Spinal cord (tissue), 10 donors: ENCODE results near the gene C2CD2. TPM values are rescaled to one million over a fixed set of nuclear protein-coding genes. Genes with fewer than 3 reads are reported as not detected.

Experiments used
- DNase-seq, 6 donors: peaks; one replicate each; pipeline versions ENCODE4 v3.0.0 to v3.0.0-alpha.2; 2013 to 2015; ENCODE audit warnings: low spot score in 6 of 6, low read depth in 4 of 6
- H3K27ac ChIP-seq: one replicate; pipeline ENCODE4 v1.5.1; 2013; ENCODE audit warnings: low read depth, low read length, control low read depth
- H3K27me3 ChIP-seq: one replicate; pipeline ENCODE4 v1.6.1; 2013; ENCODE audit warnings: low read length; ENCODE audit not compliant: control insufficient read depth, insufficient read depth
- H3K36me3 ChIP-seq: one replicate; pipeline ENCODE4 v1.6.1; 2013; ENCODE audit warnings: low read length; ENCODE audit not compliant: control insufficient read depth, insufficient read depth
- H3K4me1 ChIP-seq: one replicate; pipeline ENCODE4 v1.6.1; 2013; ENCODE audit warnings: low read length; ENCODE audit not compliant: control insufficient read depth, insufficient read depth
- H3K4me3 ChIP-seq: one replicate; pipeline ENCODE4 v1.5.1; 2013; ENCODE audit warnings: low read depth, low read length, control low read depth
- H3K9me3 ChIP-seq: one replicate; pipeline ENCODE4 v1.6.1; 2013; ENCODE audit warnings: low read length; ENCODE audit not compliant: control insufficient read depth, insufficient read depth
- WGBS: methylation state at CpG from one replicate; pipeline ENCODE4 v1.1.5; 2013; ENCODE audit warnings: missing lambda C conversion rate; ENCODE audit not compliant: insufficient coverage; 5-methylcytosine and 5-hydroxymethylcytosine counted together
- polyA plus RNA-seq, 2 donors: library from polyadenylated mRNA; unstranded; fragments of 120-200 nt; gene quantifications; one replicate each; pipeline ENCODE4 v1.2.1, GENCODE V29; 2013; ENCODE audit not compliant: insufficient read length in 2 of 2
- total RNA-seq, 2 donors: library from RNA; depleted of rRNA in 1 of 2; stranded (reverse); fragments of 120-200 nt in 1 of 2; fragments of >200 nt in 1 of 2; gene quantifications; one replicate each; pipeline versions ENCODE4 v1.2.3 to v1.2.4, GENCODE V29; 2013 to 2014
- donor health status: healthy.

C2CD2 gene
- total and polyA plus RNA-seq, 4 donors, result 19.1 to 27.8 (median 21.3) TPM

DNA sequence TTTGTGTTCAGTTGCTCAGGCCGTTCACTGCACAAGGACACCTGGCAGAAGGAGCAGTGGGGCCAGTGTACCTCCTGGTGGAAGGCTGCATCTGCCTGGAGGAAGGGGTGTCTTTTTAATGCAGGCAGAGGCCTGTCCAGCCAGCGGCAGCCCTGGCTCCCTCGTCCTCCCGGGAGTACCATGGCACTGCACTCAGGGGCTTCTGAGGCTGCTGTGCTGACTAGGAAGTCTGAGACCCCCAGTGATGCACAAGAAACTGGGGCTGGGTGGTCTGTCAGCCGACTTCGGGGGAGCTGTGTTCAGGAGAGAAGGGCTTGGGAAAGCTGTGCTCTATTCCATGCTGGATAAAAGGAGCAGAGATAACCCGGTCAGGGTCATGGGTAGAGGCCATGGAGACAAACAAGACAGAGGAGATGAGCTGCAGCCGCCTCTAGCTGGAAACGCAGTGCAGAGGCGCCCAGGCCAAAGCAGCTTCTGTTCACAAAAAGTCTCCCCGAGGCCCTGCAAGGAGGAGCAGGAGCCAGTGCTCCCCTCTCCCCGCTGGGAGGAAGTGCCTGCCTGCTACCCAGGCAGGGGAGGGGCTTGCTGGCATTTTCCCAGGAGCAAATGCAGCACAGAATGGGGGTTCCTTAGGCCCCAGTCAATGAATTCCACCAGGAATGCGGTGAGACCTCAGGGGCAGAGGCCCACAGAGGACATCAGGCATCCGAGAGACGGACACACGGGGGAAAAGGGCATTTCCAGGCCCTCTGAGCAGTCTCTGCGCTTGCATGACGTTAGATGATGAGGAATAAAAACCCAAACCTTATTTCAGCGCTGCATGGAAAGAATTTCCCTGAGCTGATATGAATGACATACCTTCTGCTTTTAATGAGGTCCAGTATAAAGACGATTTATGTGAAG is 17.2 kb upstream of the C2CD2 start:
- no peak for DNase-seq
- H3K27me3 ChIP-seq, result no peaks in the 10 kb centered on the region
- H3K9me3 ChIP-seq, result no peaks in the 10 kb centered on the region
- H3K4me3 ChIP-seq, result no peak overlapping the region
- H3K36me3 ChIP-seq, result no peaks in the 10 kb centered on the region
- no peak overlapping the region for H3K27ac ChIP-seq
- H3K4me1 ChIP-seq, result peaks cover 23% of the 10 kb centered on the region
- WGBS, result 71% methylated on average over 16 of the region's 20 CpGs

DNA sequence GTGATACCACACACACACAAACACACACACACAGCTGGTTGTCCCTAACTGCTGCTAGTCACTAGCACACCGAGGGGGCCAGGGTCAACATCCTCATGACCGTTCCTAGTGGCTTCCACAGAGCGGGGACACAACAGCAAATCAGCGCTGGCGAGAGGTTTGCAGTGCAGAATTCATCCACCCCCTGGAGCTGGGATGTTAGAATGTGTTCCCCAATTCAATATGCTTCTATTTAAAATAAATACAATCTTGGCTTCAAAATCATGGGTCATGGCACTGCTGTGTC is 16.2 kb upstream of the C2CD2 start:
- Histone ChIP-seq H3K36me3 (no peaks in the 10 kb centered on the region), H3K27me3 (no peaks in the 10 kb centered on the region), H3K4me1 (peaks cover 23% of the 10 kb centered on the region), H3K4me3 (no peak overlapping the region), H3K27ac (no peak overlapping the region), H3K9me3 (no peaks in the 10 kb centered on the region)
- 15% methylated on average over 3 of the region's 5 CpGs for WGBS
- no peak for DNase-seq

DNA sequence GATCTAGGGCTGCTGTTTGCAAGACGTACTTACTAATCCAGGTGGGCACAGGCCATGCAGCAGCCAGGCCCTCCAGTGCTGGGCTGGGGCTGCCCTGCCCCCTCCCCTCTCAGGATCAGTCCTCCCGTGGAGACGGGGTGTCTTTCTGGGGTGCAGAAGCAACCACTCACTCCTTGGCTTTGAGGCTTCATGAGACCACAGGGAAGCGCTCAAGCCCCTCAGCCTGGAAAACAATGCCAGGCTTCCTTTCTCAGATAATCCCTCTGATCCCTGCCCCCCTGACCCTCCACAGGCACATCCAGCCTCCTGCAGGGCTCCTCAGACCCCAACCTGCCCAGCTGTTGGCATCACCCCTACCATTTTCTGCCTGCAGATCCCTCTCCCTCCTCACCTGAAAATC is 13.9 kb upstream of the C2CD2 start:
- DNase-seq, result no peak
- Histone ChIP-seq H3K4me3 (no peak overlapping the region), H3K36me3 (no peaks in the 10 kb centered on the region), H3K27ac (no peak overlapping the region), H3K4me1 (peaks cover 28% of the 10 kb centered on the region), H3K9me3 (no peaks in the 10 kb centered on the region), H3K27me3 (no peaks in the 10 kb centered on the region)
- WGBS, result 61% methylated on average over 4 of the region's 4 CpGs

DNA sequence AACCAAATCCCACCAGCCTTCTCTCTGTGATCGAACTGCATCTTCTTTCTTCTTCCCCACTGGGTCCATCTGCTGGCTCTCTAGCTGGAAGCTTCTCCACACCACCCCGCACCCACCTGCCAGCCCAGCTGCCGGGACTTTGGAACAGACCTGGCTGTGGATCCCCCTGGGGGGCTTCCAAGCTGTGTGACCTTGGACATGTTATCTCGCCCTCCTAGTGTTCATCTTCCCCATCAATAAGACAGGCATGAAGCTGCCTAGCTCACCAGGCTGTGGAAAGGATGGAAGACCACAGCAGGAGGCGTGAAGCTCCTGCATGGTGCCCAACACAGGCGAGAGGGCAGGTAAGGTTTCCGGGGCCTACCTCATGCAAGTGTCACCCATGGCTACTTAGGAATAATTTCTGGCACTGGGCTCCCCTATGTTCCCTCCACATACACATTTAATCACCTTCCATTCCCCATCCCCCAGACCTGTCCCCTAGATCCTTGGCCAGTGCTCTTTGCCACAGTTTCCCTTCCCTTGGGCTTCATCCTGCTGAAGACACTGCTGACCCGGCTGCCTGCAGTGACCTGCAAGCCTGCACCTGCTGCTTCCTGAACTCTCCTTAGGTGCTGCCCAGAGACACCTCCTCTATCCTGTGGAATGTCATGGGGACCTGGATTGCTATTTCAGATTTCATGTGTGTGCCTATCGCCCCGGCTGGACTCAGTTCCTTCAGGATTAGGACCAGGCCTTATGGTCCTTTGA is 13.2 kb upstream of the C2CD2 start:
- H3K4me3 ChIP-seq, result no peak overlapping the region
- 92% methylated on average over 10 of the region's 10 CpGs for WGBS
- no peaks in the 10 kb centered on the region for H3K9me3 ChIP-seq
- no peaks in the 10 kb centered on the region for H3K36me3 ChIP-seq
- no peak overlapping the region for H3K27ac ChIP-seq
- no peak for DNase-seq
- H3K27me3 ChIP-seq, result no peaks in the 10 kb centered on the region
- peaks cover 30% of the 10 kb centered on the region for H3K4me1 ChIP-seq

DNA sequence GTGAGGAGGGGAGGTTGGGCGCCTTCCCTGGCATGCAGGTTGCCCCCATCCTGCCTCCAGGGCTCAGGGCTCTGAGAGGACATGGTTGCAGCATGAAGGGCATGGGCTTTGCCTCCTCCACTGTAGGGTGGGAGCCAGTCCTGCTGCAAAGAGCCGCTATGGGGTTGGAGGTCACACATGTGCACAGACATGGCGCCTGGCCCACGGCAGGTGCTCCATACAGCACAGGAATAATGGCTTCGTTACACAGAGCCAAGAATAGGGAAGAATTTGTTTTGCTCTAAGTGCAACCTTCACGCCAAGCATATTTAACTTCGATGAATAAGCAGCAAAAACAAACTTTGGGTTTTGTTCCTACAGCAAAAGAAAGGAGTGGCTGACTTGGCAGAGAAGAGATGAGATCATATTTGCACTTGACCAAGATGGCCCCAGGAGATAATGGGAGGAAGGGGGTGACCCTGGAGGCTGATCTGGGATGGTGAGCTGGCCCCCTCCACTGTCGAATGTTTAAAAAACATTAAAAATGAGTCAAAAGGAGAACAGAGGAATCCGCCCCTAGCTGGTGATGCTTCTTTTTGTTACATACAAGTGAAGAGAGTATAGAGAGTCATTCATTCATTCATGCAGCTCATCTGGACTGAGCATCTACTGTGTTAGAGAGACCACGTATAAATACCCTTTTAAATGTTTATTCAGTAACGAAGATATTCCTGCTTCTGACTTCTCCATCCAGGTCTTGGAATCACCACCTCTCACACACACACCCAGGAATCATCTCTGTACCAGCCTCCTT is 12.4 kb upstream of the C2CD2 start:
- H3K27ac ChIP-seq, result no peak overlapping the region
- WGBS, result 85% methylated on average over 9 of the region's 11 CpGs
- DNase-seq, result no peak
- H3K36me3 ChIP-seq, result no peaks in the 10 kb centered on the region
- no peaks in the 10 kb centered on the region for H3K27me3 ChIP-seq
- no peak overlapping the region for H3K4me3 ChIP-seq
- H3K4me1 ChIP-seq, result peaks cover 36% of the 10 kb centered on the region
- no peaks in the 10 kb centered on the region for H3K9me3 ChIP-seq

DNA sequence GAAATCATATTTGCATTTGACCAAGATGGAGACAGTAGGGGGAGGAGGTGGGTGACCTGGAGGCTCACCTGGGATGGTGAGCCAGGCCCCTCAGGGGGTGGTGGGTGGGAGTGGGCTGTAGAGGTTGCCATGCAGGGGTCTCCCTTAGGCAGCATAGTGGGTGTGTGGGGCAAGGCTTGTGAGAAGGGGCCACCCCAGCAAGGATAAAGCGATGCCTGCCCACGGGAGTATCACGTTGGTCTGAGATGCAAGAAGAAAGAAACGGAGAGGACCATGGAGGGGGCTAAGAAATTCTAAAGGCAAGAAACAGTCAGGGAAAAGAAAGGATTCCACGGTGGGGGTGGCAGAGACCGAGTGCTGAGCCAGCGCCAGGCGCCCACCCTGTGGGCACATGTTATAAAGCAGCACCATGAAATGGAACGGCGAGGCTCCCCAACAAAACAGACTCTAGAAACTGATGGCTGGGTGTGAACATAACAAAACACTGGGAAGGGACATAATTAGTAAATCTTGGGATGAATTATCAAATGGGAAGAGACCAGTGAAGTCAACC is 11.7 kb upstream of the C2CD2 start:
- 89% methylated on average over 6 of the region's 10 CpGs for WGBS
- no peaks in the 10 kb centered on the region for H3K27me3 ChIP-seq
- H3K27ac ChIP-seq, result no peak overlapping the region
- H3K4me1 ChIP-seq, result peaks cover 29% of the 10 kb centered on the region
- no peak overlapping the region for H3K4me3 ChIP-seq
- H3K36me3 ChIP-seq, result no peaks in the 10 kb centered on the region
- no peak for DNase-seq
- H3K9me3 ChIP-seq, result no peaks in the 10 kb centered on the region

DNA sequence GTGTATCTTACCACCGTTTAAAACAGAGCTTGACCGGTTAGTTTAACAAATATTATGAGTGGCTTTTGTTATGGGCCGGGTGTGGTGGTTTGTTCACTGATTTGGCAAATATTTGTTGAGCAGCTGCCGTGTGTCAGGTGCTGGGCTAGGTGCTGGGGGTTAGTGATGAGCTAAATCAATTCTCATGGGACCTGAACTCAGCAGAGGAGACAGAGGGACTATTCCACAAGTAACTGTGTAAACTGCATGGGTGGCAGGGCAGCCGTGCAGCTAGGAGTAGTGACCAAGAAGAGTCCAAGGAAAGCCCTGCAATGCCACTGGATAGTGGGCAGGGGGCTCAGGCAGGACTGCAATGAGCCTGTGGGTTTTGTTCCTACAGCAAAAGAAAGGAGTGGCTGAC is 11.2 kb upstream of the C2CD2 start:
- 92% methylated on average over 5 of the region's 5 CpGs for WGBS
- Histone ChIP-seq H3K4me1 (peaks cover 25% of the 10 kb centered on the region), H3K27me3 (no peaks in the 10 kb centered on the region), H3K4me3 (no peak overlapping the region), H3K9me3 (no peaks in the 10 kb centered on the region), H3K36me3 (no peaks in the 10 kb centered on the region), H3K27ac (no peak overlapping the region)
- DNase-seq, result no peak

DNA sequence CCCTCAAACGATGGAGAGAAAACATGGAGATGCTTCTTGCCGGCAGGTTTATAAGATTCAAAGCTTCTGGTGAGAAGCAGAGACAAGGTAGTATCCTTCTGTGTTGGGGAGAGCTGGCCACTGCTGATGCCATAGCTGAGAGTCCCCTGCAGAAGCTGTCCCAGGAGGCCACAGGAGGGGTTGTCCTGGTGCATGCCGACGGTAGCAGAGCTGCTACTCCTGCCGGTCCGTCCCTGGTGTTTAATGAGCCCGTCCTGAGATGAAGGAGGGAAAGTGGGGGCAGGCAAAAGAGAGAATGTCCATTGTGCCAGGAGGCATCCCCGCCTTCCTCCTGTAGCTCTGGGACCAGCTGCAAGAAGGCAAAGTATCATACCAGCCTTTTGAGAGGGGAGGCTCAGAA is 10.4 kb upstream of the C2CD2 start:
- no peak for DNase-seq

DNA sequence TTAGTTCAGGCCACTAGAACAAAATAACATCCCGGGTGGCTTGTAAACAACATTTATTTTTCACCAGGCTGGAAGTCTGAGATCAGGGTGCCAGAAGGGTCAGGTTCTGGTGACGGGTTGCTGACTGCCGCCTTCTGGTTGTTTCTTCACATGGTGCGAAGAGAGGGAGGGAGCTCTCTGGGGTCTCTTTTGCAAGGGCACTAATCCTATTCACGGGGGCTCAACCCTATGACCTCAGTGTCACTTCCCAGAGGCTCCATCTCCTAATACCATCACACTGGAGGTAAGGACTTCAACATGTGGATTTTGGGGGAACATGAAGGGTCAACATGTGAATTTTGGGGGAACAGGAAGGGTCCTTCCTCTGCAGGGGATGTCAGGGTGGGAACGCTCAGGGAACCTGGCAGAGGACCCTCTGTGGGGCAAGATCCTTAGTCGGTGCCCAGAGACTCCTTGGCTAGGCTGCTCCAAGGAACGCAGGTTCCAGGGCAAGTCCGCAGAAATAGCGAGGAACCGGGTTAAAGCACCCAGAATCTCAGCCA is 8.7 kb upstream of the C2CD2 start:
- H3K36me3 ChIP-seq, result no peaks in the 10 kb centered on the region
- 95% methylated on average over 6 of the region's 11 CpGs for WGBS
- no peak for DNase-seq
- H3K4me1 ChIP-seq, result peaks cover 36% of the 10 kb centered on the region
- H3K9me3 ChIP-seq, result no peaks in the 10 kb centered on the region
- H3K27me3 ChIP-seq, result no peaks in the 10 kb centered on the region
- H3K4me3 ChIP-seq, result no peak overlapping the region
- H3K27ac ChIP-seq, result no peak overlapping the region

More for the DNA sequence above, 10.4 kb upstream of the C2CD2 start:
- Histone ChIP-seq H3K9me3 (no peaks in the 10 kb centered on the region), H3K4me1 (peaks cover 22% of the 10 kb centered on the region), H3K27ac (no peak overlapping the region), H3K27me3 (no peaks in the 10 kb centered on the region), H3K4me3 (no peak overlapping the region), H3K36me3 (no peaks in the 10 kb centered on the region)
- 78% methylated on average over 7 of the region's 8 CpGs for WGBS
